H1 (cell line): ENCODE results near the gene TAC4. TPM values are rescaled to one million over a fixed set of nuclear protein-coding genes. Genes with fewer than 3 reads are reported as not detected.

Source experiments
- CTCF ChIA-PET: fragments of 300-600 bp; sonication (Branson Sonifier 250); formaldehyde crosslinking; loops from one replicate; lab custom pipeline; 2021; ENCODE audit not compliant: partially characterized antibody; lab: Charles Lee
- POLR2A ChIA-PET: fragments of 300-600 bp; sonication (Branson Sonifier 250); formaldehyde crosslinking; loops from one replicate; lab custom pipeline; 2021; ENCODE audit warnings: inconsistent platforms; ENCODE audit not compliant: partially characterized antibody; lab: Charles Lee
- DNase-seq, 2 experiments: peaks; one replicate each; pipeline versions ENCODE4 v3.0.0 to v3.0.0-alpha.2; 2010 to 2022; ENCODE audit warnings: low spot score in 2 of 2, low read depth in 1 of 2, mixed read lengths in 1 of 2
- FAIRE-seq: peaks from 2 replicates; lab custom pipeline; 2011; peaks lifted over from hg19 to GRCh38; lab: Jason Lieb, UNC
- H2AFZ ChIP-seq: 2 replicates; pipeline ENCODE4 v1.8.1; 2012; ENCODE audit warnings: low read length, inconsistent platforms
- H2AK5ac ChIP-seq: 2 replicates; pipeline ENCODE4 v1.6.1; 2013; ENCODE audit warnings: low read depth, low read length
- H2BK120ac ChIP-seq: replicated peaks from 2 replicates; pipeline ENCODE3; 2013; ENCODE audit warnings: low read depth, low read length, inconsistent platforms
- H2BK12ac ChIP-seq: 2 replicates; pipeline ENCODE4 v1.6.1; 2013; ENCODE audit warnings: low read depth, low read length
- H2BK15ac ChIP-seq: 2 replicates; pipeline ENCODE4 v1.6.1; 2013; ENCODE audit warnings: low read length
- H2BK20ac ChIP-seq: 2 replicates; pipeline ENCODE4 v1.6.1; 2013; ENCODE audit warnings: low read length
- H2BK5ac ChIP-seq: 2 replicates; pipeline ENCODE4 v1.6.1; 2013; ENCODE audit warnings: low read depth, low read length
- H3K14ac ChIP-seq: 2 replicates; pipeline ENCODE4 v1.6.1; 2013; ENCODE audit warnings: inconsistent platforms; ENCODE audit not compliant: insufficient read length
- H3K18ac ChIP-seq: 2 replicates; pipeline ENCODE4 v1.6.1; 2013; ENCODE audit warnings: low read length; ENCODE audit errors: extremely low read depth
- H3K23ac ChIP-seq: 2 replicates; pipeline ENCODE4 v1.6.1; 2013; ENCODE audit warnings: inconsistent platforms; ENCODE audit not compliant: insufficient read length
- H3K23me2 ChIP-seq: 2 replicates; pipeline ENCODE4 v1.6.1; 2013; ENCODE audit warnings: low read depth, low read length
- H3K27ac ChIP-seq: 2 replicates; pipeline ENCODE4 v1.6.1; 2011; ENCODE audit warnings: low read depth, low read length, inconsistent platforms
- H3K27me3 ChIP-seq, 4 experiments: replicated peaks in 1 of 4; 1 replicate in 1 of 4; 2 replicates in 3 of 4; pipeline versions ENCODE4 v1.6.1 to v1.8.1; 2011 to 2013; ENCODE audit warnings: low read length in 3 of 4, mild to moderate bottlenecking in 3 of 4, inconsistent platforms in 2 of 4, mixed read lengths in 2 of 4, moderate library complexity in 1 of 4; ENCODE audit not compliant: control insufficient read depth in 3 of 4, insufficient read depth in 3 of 4; ENCODE audit errors: extremely low read depth in 1 of 4
- H3K36me3 ChIP-seq, 4 experiments: 2 replicates each; pipeline versions ENCODE4 v1.6.1 to v1.8.1; 2011 to 2013; ENCODE audit warnings: mild to moderate bottlenecking in 4 of 4, low read length in 3 of 4, moderate library complexity in 2 of 4, control low read depth in 1 of 4, inconsistent platforms in 1 of 4; ENCODE audit not compliant: insufficient read depth in 4 of 4, control insufficient read depth in 2 of 4
- H3K4ac ChIP-seq: replicated peaks from 2 replicates; pipeline ENCODE3; 2013; ENCODE audit warnings: low read length, low read depth, mixed read lengths, inconsistent platforms; ENCODE audit not compliant: insufficient read length
- H3K4me1 ChIP-seq, 4 experiments: replicated peaks in 1 of 4; 1 replicate in 1 of 4; 2 replicates in 3 of 4; pipeline versions ENCODE4 v1.6.1 to v1.8.1; 2011 to 2013; ENCODE audit warnings: low read length in 3 of 4, inconsistent platforms in 2 of 4, mixed read lengths in 1 of 4; ENCODE audit not compliant: insufficient read depth in 4 of 4, control insufficient read depth in 3 of 4
- H3K4me2 ChIP-seq, 2 experiments: 2 replicates each; pipeline versions ENCODE4 v1.6.1 to v1.8.1; 2011 to 2013; ENCODE audit warnings: low read depth in 2 of 2, low read length in 2 of 2, control low read depth in 1 of 2, inconsistent platforms in 1 of 2, mild to moderate bottlenecking in 1 of 2; ENCODE audit not compliant: insufficient read depth in 1 of 2
- H3K4me3 ChIP-seq, 4 experiments: fragments of 200-600, 300-600 bp in 1 of 4; sonication (generic), shearing (Covaris generic), sonication (Bioruptor Twin) in 1 of 4; 2 replicates each; pipeline versions ENCODE4 v1.5.1 to v1.8.1; 2011 to 2016; ENCODE audit warnings: low read length in 4 of 4, low read depth in 3 of 4, control low read depth in 2 of 4, inconsistent platforms in 2 of 4, mild to moderate bottlenecking in 2 of 4, mixed read lengths in 1 of 4, moderate library complexity in 1 of 4; ENCODE audit not compliant: insufficient read depth in 2 of 4; ENCODE audit errors: extremely low read depth in 1 of 4
- H3K56ac ChIP-seq: replicated peaks from 2 replicates; pipeline ENCODE3; 2013; ENCODE audit warnings: low read depth, mild to moderate bottlenecking, mixed read lengths, low read length, inconsistent platforms; ENCODE audit not compliant: insufficient read length
- H3K79me1 ChIP-seq: 2 replicates; pipeline ENCODE4 v1.6.1; 2013; ENCODE audit warnings: low read depth, low read length, control low read depth
- H3K79me2 ChIP-seq, 2 experiments: 2 replicates each; pipeline versions ENCODE4 v1.6.1 to v1.8.1; 2012 to 2013; ENCODE audit warnings: low read length in 2 of 2, mild to moderate bottlenecking in 2 of 2, inconsistent platforms in 1 of 2; ENCODE audit not compliant: insufficient read depth in 2 of 2, control insufficient read depth in 1 of 2
- H3K9ac ChIP-seq, 4 experiments: replicated peaks in 1 of 4; 1 replicate in 1 of 4; 2 replicates in 3 of 4; pipeline versions ENCODE4 v1.6.1 to v1.8.1; 2011 to 2013; ENCODE audit warnings: low read depth in 3 of 4, low read length in 3 of 4, control low read depth in 2 of 4, mild to moderate bottlenecking in 2 of 4, moderate library complexity in 2 of 4, inconsistent platforms in 1 of 4; ENCODE audit errors: extremely low read depth in 1 of 4
- H3K9me3 ChIP-seq, 2 experiments: 2 replicates each; pipeline versions ENCODE4 v1.6.1 to v1.8.1; 2012 to 2013; ENCODE audit warnings: mild to moderate bottlenecking in 2 of 2, moderate library complexity in 2 of 2, control low read depth in 1 of 2, inconsistent platforms in 1 of 2, low read depth in 1 of 2, low read length in 1 of 2, mixed read lengths in 1 of 2; ENCODE audit not compliant: insufficient read depth in 2 of 2
- H4K20me1 ChIP-seq, 2 experiments: replicated peaks in 1 of 2; 2 replicates each; pipeline versions ENCODE3 to v1.8.1; 2011 to 2013; ENCODE audit warnings: inconsistent platforms in 2 of 2, low read length in 2 of 2, mild to moderate bottlenecking in 1 of 2; ENCODE audit not compliant: insufficient read depth in 2 of 2, control insufficient read depth in 1 of 2
- H4K5ac ChIP-seq: 2 replicates; pipeline ENCODE4 v1.6.1; 2013; ENCODE audit warnings: low read length, low read depth, mixed read lengths, inconsistent platforms; ENCODE audit not compliant: insufficient read length
- H4K8ac ChIP-seq: 2 replicates; pipeline ENCODE4 v1.8.0; 2013; ENCODE audit warnings: mild to moderate bottlenecking, moderate library complexity, low read length, inconsistent platforms; ENCODE audit not compliant: insufficient read depth; ENCODE audit errors: extremely low read depth
- H4K91ac ChIP-seq: replicated peaks from 2 replicates; pipeline ENCODE3; 2013; ENCODE audit warnings: low read length, mixed read lengths, inconsistent platforms; ENCODE audit not compliant: insufficient read length
- ATF3 ChIP-seq: IDR thresholded peaks from 2 replicates; pipeline ENCODE4 v1.6.1; 2011; ENCODE audit warnings: low read depth, mild to moderate bottlenecking, low read length; ENCODE audit not compliant: insufficient read depth
- CHD1 ChIP-seq: IDR thresholded peaks from 2 replicates; pipeline ENCODE4 v1.6.1; 2012; ENCODE audit warnings: low read depth, low read length, improper control_type of control experiment
- GABPA ChIP-seq: IDR thresholded peaks from 2 replicates; pipeline ENCODE4 v1.6.1; 2011; ENCODE audit warnings: mild to moderate bottlenecking, low read length, moderate library complexity, borderline replicate concordance; ENCODE audit not compliant: insufficient read depth
- KDM1A ChIP-seq: fragments of 200-600, 300-600 bp; sonication (generic); IDR thresholded peaks from 2 replicates; pipeline ENCODE4 v1.7.1; 2016; ENCODE audit warnings: mild to moderate bottlenecking, low read length, borderline replicate concordance
- MAFK ChIP-seq: IDR thresholded peaks from 2 replicates; pipeline ENCODE4 v1.6.1; 2012; ENCODE audit warnings: low read depth, mild to moderate bottlenecking, improper control_type of control experiment, low read length
- NANOG ChIP-seq: IDR thresholded peaks from 2 replicates; pipeline ENCODE4 v1.6.1; 2011; ENCODE audit warnings: low read length, low read depth, mild to moderate bottlenecking, inconsistent platforms; ENCODE audit not compliant: insufficient read depth, poor library complexity, severe bottlenecking
- PHF8 ChIP-seq: fragments of 200-600 bp; sonication (generic); conservative IDR thresholded peaks from 2 replicates; pipeline ENCODE4 v1.7.1; 2012; ENCODE audit warnings: low read depth, mild to moderate bottlenecking, inconsistent platforms, low read length, moderate library complexity
- RNF2 ChIP-seq: fragments of 200-900, 300-1000 bp; sonication (generic); IDR thresholded peaks from 2 replicates; pipeline ENCODE4 v1.7.1; 2016; ENCODE audit warnings: borderline replicate concordance, low read depth, mild to moderate bottlenecking, antibody characterized with exemption, low read length; ENCODE audit not compliant: poor library complexity, severe bottlenecking; ENCODE audit errors: missing control alignments
- SRF ChIP-seq: IDR thresholded peaks from 2 replicates; pipeline ENCODE4 v1.6.1; 2011; ENCODE audit warnings: mild to moderate bottlenecking, low read depth, low read length, moderate library complexity
- SUZ12 ChIP-seq: fragments of 200-600 bp; sonication (generic); IDR thresholded peaks from 2 replicates; pipeline ENCODE4 v1.6.1; 2012; ENCODE audit warnings: mild to moderate bottlenecking, inconsistent platforms, low read length, moderate library complexity, mixed read lengths
- TAF1 ChIP-seq: IDR thresholded peaks from 2 replicates; pipeline ENCODE4 v1.6.1; 2011; ENCODE audit warnings: mild to moderate bottlenecking, low read depth, low read length
- TCF12 ChIP-seq: IDR thresholded peaks from 2 replicates; pipeline ENCODE4 v1.6.1; 2011; ENCODE audit warnings: low read depth, mild to moderate bottlenecking, low read length
- YY1 ChIP-seq: IDR thresholded peaks from 2 replicates; pipeline ENCODE4 v1.6.1; 2011; ENCODE audit warnings: low read depth, mild to moderate bottlenecking, low read length
- WGBS, 2 experiments: shearing (Covaris generic) in 1 of 2; methylation state at CpG; one replicate each; pipeline versions ENCODE4 v1.1.6 to v1.1.7; 2013 to 2015; ENCODE audit warnings: low lambda C conversion rate in 2 of 2, mixed read lengths in 2 of 2, inconsistent platforms in 1 of 2, low coverage in 1 of 2, missing lambda C conversion rate in 1 of 2; ENCODE audit not compliant: insufficient replicate concordance in 2 of 2, insufficient coverage in 1 of 2, insufficient read length in 1 of 2; ENCODE audit errors: extremely low coverage in 1 of 2, missing lambda C conversion rate in 1 of 2; 5-methylcytosine and 5-hydroxymethylcytosine counted together
- polyA plus RNA-seq, 7 experiments: library from polyadenylated mRNA; depleted of rRNA in 3 of 7; stranded (reverse) in 5 of 7; unstranded in 2 of 7; fragments of >200 nt in 5 of 7; fragments of 200-250 nt in 2 of 7; gene quantifications; 1 replicate in 5 of 7; 2 replicates in 1 of 7; 4 replicates in 1 of 7; pipeline versions ENCODE4 v1.2.1 to v1.2.3, GENCODE V29; 2011 to 2013; ENCODE audit warnings: missing spikeins in 2 of 7, mixed read lengths in 2 of 7
- total RNA-seq: library from RNA; stranded (reverse); fragmentation: NEBNext Ultra II Directional; extraction: Animal tissue kit (Norgen Biotek cat#: 25700); gene quantifications from 2 replicates; pipeline ENCODE4 v1.2.1, GENCODE V29; 2021

Gene TAC4
- total and polyA plus RNA-seq, 2 of the 8 experiments (the other 6 are each of a cell fraction or from before 2014, with no cell fraction given) = 0.15 TPM; not detected in 1

- peaks cover 0 to 34% of the 10 kb centered on the region in 2 experiments; a peak in 3 of 4 replicates for H3K79me2 ChIP-seq
- ChIA-PET CTCF (interaction anchor here (0.6 to 1.2 kb wide), 5 partner anchors 18 to 205 kb away, joined by 3 to 6 read pairs (median 3); partner anchors contain the start of gene SLC35B1), POLR2A (interaction anchor here (0.6 to 2.9 kb wide), 5 partner anchors 8 to 114 kb away, joined by 3 to 13 read pairs (median 3); partner anchors contain the start of genes KAT7 and SLC35B1)
- H3K18ac ChIP-seq = no peak overlapping the region
- no peaks in the 10 kb centered on the region for H3K9me3 ChIP-seq
- no peaks in the 10 kb centered on the region for H3K27me3 ChIP-seq
- H2AFZ ChIP-seq = no peak overlapping the region
- no peak overlapping the region for H2BK12ac ChIP-seq
- H3K4me3 ChIP-seq = no peak overlapping the region
- no peak overlapping the region for H4K91ac ChIP-seq
- no peak overlapping the region for H2BK120ac ChIP-seq
- peaks cover 0 to 2% of the 10 kb centered on the region in 2 experiments for H4K20me1 ChIP-seq
- H3K56ac ChIP-seq = no peak overlapping the region
- DNase-seq (no peak), FAIRE-seq (no peak)
- peaks cover 32 to 73% (median 57%) of the 10 kb centered on the region in 4 experiments for H3K36me3 ChIP-seq
- H3K23ac ChIP-seq = no peak overlapping the region
- no peak overlapping the region for H2BK5ac ChIP-seq
- H2BK20ac ChIP-seq = no peak overlapping the region
- no peak overlapping the region for H3K4ac ChIP-seq
- H2AK5ac ChIP-seq = no peak overlapping the region
- H4K5ac ChIP-seq = no peak overlapping the region
- H2BK15ac ChIP-seq = no peak overlapping the region
- H3K27ac ChIP-seq = no peak overlapping the region
- 94% methylated on average over 1 of the region's 1 CpG; no CpG with 5 or more reads in 1 of the 2 experiments for WGBS, 2 experiments
- H3K23me2 ChIP-seq = no peaks in the 10 kb centered on the region
- H3K79me1 ChIP-seq = peaks cover 3% of the 10 kb centered on the region
- H3K4me2 ChIP-seq = no peak overlapping the region
- no peak overlapping the region for H3K9ac ChIP-seq
- H3K4me1 ChIP-seq = peaks cover 0 to 17% (median 10%) of the 10 kb centered on the region in 4 experiments; a peak in 5 of 7 replicates
- no peak overlapping the region for H3K14ac ChIP-seq
- H4K8ac ChIP-seq = no peak overlapping the region
- TF ChIP-seq CHD1 = no peak
- TF ChIP-seq PHF8 = no peak
- no peak for TF ChIP-seq ATF3
- no peak for TF ChIP-seq TAF1
- TF ChIP-seq TCF12 = no peak
- TF ChIP-seq RNF2 = no peak
- TF ChIP-seq SUZ12 = no peak
- TF ChIP-seq SRF = no peak
- no peak for TF ChIP-seq KDM1A
- no peak for TF ChIP-seq YY1
- no peak for TF ChIP-seq MAFK
- no peak for TF ChIP-seq GABPA
- TF ChIP-seq NANOG = no peak
These were observed 26.0 kb downstream of the TAC4 start for GRCh38 chr17:49821916-49822315.
